ENCODE results near the gene TES.

- TF ChIP-seq EZH2 (IDR thresholded peaks at IDR 0.05; ENCODE audit: low read length, unreplicated experiment) (no peak), CTCF (conservative IDR thresholded peaks at IDR 0.05; ENCODE audit: low read depth, low read length) (no peak), EZH2phosphoT487 (IDR thresholded peaks at IDR 0.05; ENCODE audit: borderline replicate concordance, low read length) (no peak)
Measured at GRCh38 chr7:116259871-116260440, 49.6 kb downstream of the TES start.
